GM12892 (cell line): ENCODE measurements around the gene POU2AF2.

Experiments
- POLR2A ChIP-seq: IDR thresholded peaks from 2 replicates; pipeline ENCODE4 v1.6.1; 2011; ENCODE audit warnings: low read depth, low read length, control low read depth
- POLR2AphosphoS5 ChIP-seq: IDR thresholded peaks from 2 replicates; pipeline ENCODE4 v1.6.1; 2011; ENCODE audit warnings: low read depth, low read length, control low read depth
- TAF1 ChIP-seq: IDR thresholded peaks from 2 replicates; pipeline ENCODE4 v1.6.1; 2011; ENCODE audit warnings: low read depth, mild to moderate bottlenecking, control low read depth, low read length, borderline replicate concordance

- TF ChIP-seq POLR2A (no peak), POLR2AphosphoS5 (no peak), TAF1 (no peak)
Measured at GRCh38 chr11:111205632-111206385, 39.7 kb upstream of the POU2AF2 start.
